Ureter (tissue), 1 donor: ENCODE measurements around the gene TP53BP2. TPM values are rescaled to one million over a fixed set of nuclear protein-coding genes. Genes with fewer than 3 reads are reported as not detected.
A peak's percentile ranks its signal among the peaks of the same experiment; 100 is the strongest.
"Not testable (repeated sequence)": the region's sequence is repeated elsewhere in the genome, so short reads cannot be mapped to it uniquely, and the experiment has no call there.

ENCODE experiments used
- DNase-seq: peaks from one replicate; pipeline ENCODE4 v3.0.0-alpha.2; 2020; ENCODE audit warnings: low spot score
- total RNA-seq: library from RNA; stranded (reverse); gene quantifications from one replicate; pipeline ENCODE4 v1.2.4, GENCODE V29; 2023
- donor health status: DM: yes; HTN: yes; CAD: no.

The TP53BP2 gene, protein sequence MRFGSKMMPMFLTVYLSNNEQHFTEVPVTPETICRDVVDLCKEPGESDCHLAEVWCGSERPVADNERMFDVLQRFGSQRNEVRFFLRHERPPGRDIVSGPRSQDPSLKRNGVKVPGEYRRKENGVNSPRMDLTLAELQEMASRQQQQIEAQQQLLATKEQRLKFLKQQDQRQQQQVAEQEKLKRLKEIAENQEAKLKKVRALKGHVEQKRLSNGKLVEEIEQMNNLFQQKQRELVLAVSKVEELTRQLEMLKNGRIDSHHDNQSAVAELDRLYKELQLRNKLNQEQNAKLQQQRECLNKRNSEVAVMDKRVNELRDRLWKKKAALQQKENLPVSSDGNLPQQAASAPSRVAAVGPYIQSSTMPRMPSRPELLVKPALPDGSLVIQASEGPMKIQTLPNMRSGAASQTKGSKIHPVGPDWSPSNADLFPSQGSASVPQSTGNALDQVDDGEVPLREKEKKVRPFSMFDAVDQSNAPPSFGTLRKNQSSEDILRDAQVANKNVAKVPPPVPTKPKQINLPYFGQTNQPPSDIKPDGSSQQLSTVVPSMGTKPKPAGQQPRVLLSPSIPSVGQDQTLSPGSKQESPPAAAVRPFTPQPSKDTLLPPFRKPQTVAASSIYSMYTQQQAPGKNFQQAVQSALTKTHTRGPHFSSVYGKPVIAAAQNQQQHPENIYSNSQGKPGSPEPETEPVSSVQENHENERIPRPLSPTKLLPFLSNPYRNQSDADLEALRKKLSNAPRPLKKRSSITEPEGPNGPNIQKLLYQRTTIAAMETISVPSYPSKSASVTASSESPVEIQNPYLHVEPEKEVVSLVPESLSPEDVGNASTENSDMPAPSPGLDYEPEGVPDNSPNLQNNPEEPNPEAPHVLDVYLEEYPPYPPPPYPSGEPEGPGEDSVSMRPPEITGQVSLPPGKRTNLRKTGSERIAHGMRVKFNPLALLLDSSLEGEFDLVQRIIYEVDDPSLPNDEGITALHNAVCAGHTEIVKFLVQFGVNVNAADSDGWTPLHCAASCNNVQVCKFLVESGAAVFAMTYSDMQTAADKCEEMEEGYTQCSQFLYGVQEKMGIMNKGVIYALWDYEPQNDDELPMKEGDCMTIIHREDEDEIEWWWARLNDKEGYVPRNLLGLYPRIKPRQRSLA
- total RNA-seq, result 34.6 TPM

DNA sequence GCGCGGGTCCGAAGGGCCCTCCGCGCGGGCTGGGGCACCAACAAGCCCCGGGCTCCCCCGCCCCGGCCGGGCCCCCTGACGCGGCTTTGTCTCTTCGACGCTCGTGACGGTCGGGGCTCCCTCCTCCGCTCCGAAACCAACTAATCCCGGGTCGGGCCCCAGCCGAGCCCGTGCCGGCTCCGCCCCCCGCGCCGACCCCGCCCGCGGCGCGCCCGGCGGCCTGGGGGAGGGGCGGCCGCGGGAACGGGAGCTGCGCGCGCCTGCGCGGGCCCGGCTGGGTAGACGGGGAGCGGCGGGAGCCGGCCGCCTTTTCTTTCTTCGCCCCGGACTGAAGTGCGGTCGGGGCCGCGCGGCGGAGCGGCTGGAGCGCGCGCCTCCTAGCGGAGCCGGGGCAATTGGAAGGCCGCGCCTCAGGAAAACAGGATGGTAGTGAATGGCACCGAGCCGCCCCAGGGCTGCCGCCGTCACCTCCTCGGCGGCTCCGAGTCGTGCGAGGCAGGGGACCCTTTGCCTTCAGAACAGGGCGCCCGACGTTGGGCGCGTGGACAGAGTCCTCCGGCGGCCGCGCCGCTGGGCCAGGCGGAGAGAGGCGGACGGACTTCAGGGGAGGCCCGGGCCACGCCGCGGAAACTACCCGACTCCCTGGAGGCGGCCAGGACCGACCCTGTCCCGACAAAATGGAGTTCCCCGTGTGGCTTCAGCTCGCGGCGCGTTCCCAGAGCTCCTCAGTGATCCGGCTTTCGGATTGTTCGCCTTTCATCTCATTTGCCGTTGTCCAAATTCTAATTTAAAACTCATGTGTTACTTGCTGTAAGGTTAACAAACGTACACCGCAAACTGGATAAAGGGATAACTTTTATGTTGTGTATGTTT, at the start of gene TP53BP2:
Gene TP53BP2 (minus strand): TSS at position 138 of the 873 bp plus-strand sequence. CDS start 267 bp downstream, outside the sequence.
- peak; percentile 89 for DNase-seq

DNA sequence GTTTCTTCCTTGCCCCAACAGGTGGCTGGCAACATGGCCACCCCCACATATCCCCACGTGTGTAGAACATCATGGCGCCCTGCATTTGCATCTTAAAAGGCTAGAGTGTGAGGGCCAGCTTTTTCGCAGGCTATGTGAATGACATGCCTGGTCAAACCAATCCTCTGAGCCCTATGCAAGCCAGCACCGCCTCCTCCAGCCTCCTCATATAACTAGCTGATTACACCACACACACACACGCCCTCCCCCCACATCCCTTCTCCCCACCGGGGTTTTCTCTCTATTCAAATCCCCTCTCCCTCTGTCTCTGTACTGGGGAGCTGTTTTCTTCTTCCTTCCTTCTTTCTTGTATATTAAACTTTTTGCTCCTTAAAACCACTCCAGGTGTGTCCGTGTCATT, 44.7 kb upstream of the TP53BP2 start:
- DNase-seq, result not testable (repeated sequence)

DNA sequence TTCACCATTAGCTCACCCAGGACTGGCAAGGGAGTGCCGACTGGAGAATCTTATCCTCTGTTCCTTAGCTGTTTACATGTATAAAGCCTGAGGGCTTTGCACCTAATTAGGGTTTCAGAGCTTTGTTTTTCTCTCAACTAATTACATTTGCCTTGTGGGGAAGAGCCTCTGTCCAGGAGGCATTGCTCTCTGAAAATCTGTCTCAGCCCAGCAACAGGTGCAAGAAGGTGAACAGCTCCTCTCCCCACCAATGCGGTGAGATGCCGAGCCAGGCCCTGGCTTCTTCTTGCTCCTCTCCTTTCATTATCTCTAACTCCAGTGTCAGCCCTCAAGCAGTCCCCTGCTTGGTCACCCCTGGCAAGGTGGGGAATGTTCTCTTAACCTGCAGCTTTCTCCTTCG, 43.6 kb upstream of the TP53BP2 start:
- DNase-seq, result not testable (repeated sequence)

DNA sequence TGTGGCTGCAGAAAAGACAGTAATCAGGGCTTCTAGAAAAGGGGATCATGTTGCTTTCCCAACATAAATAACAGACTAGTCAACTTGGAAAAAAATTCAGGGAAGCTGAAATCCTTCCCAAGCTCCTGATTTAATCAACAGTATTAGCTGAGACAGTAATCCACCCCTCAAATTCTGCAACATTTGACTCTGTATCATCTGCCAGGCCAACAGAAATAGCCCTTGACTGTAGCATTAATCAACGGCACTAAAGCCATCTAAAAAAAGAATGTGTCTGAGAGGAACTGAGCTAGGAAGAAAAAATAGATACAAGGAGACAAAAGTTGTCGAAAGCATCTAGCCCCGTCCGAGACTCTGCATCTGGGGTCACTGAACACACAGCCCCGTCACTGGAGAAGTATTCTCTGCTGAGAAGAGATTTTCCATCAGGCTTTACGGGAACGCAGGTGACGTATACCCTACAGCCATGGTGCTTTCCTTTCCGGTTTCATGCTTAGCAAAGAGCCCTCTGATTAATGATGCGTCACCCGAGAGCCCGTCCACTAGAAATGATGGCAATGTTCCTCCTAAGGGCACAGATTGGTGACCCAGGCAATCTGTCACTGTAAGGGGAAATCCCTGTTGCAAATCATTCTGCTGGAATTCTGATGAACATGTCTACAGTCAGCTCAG, 42.1 kb upstream of the TP53BP2 start:
- DNase-seq, result peak; percentile 64

DNA sequence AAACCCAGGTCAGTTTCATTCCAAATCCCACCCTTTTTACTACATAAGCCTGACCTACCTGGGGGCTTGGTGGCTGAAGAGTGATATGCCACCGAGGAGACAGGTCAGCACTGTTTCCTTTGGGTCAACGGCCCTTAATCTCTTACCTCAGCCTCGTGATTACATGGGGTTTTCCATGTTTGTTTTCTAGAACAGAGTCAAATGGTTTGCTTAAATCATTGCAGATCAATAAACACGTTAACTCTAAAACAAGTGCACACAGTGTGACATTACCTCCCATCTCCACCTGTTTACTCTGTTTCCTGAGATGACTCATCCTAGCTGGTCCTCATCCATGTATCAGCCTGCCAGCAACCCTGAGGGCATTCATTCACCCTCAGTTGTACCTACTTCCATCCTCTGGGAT, 40.8 kb upstream of the TP53BP2 start:
- no peak for DNase-seq

DNA sequence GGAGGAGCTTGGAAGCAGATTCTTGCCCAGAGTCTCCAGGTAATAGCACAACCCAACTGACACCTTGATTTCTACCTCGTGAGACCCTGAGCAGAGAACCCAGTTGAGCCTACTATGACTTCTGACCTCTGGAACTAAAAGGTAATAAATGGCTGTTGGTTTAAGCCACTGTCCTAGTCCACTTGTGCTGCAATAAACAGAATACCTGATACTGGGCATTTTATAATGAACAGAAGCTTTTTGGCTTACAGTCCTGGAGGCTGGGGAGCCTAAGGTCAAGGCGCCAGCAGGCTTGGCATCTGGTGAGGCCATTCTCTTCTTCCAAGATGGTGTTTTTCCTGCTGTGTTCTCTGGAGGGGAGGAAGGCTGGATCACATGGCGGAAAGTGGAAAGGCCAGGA, 39.9 kb upstream of the TP53BP2 start:
- DNase-seq, result no peak

DNA sequence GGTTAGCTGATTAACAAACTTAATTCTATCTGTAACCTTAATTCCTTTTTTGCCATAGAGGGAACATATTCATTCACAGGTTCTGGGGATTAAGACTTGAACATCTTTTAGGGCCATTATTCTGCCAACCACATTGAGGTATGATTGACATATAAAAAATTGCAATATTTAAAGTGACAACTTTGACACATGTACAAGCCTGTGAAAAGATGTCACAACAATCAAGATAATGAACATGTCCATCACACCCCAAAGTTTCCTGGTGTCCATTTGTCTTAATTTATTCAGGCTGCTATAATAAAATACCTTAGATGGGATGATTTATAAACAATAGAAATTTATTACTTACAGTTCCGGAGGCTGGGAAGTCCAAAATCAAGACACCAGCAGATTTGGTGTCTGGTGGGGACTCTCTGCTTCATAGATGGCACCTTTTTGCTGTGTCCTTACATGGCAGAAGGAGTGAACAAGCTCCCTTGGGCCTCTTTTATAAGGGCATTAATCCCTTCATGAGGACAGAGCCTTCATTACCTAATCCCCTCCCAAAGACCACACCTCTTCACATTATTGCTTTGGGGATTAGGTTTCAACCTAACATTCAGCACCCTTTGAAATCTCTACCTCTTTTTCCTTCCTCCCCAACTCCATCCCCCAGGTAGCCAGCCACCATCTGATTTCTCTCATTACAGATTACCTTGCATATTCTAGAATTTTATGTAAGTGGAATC, 33.0 kb upstream of the TP53BP2 start:
- DNase-seq, result no peak

DNA sequence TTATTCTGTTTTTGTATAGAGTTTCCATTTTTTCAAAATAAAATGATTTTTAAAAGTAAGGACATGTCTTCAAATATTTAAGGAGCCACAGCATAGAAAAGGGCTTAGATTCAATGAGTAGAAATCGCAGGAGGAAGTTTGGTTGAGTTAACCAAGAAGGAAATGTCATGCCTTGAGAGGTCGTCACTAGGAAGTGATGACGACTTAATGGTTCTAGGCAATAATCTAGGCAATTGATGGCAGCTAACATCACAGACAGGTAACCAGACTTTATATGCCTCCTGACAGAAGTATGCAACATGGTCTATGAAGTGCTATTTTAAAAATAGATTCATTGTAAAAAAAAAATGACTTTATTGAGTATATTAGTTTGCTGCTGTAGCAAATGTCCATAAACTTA, 32.1 kb upstream of the TP53BP2 start:
- no peak for DNase-seq

DNA sequence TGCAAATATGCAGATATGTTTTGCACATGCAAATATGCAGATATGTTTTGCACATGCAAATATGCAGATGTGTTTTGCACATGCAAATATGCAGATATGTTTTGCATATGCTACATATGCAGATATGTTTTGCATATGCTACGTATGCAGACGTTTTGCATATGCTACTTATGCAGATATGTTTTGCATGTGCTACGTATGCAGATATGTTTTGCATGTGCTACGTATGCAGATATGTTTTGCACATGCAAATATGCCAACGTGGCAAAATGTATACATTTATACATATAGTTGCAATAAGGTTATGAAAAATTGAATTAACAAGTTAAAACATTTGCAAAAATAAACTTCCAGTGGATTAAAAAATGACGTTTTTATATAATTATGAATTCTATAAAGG, 30.8 kb upstream of the TP53BP2 start:
- DNase-seq, result no peak

DNA sequence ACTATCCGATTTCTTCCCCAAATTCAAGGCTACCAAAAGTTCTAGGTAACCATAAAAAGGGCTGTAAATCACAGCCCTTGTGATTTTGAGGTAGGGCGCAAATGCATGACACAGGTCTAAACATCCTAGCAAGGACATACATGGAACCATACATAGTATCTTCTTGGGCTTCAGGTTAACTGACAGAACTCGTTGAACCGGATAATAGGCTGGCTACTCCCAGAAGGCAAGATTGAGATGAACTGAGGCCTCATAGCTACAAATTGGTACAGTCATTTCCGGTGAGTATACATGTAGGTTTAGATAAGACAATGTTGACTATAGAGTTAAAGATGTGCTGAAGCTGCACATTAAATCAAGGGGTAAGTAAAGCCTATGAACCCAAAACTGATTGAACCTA, 27.3 kb upstream of the TP53BP2 start:
- DNase-seq, result no peak

DNA sequence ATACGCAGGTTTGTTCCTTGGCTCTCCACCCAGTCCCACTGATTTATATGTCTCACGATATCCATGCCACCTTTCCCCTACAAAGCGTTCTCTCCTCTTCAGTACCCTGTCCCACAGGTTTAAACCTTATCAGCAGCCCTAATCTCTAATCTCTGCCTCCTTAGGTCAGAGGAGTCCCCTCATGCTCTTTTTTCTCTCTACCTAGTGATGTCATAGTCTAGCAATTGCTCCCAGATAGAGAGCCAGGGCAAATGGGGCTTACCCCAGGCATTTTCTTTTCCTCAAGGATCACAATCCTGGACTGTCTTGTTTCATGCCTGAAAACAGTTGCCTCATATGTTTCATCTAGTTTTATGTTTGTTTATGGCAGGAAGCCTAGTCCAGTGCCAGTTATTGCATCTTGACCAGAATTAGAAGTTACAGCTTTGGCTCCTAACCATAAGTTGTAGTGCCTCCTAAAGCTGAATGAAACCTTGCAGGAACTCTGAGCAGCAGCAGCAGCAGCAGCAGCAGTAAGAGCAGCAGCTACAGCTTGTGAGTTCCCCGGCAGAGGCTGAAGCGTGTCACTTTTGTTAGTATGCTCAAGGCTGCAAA, 26.7 kb upstream of the TP53BP2 start:
- no peak for DNase-seq

DNA sequence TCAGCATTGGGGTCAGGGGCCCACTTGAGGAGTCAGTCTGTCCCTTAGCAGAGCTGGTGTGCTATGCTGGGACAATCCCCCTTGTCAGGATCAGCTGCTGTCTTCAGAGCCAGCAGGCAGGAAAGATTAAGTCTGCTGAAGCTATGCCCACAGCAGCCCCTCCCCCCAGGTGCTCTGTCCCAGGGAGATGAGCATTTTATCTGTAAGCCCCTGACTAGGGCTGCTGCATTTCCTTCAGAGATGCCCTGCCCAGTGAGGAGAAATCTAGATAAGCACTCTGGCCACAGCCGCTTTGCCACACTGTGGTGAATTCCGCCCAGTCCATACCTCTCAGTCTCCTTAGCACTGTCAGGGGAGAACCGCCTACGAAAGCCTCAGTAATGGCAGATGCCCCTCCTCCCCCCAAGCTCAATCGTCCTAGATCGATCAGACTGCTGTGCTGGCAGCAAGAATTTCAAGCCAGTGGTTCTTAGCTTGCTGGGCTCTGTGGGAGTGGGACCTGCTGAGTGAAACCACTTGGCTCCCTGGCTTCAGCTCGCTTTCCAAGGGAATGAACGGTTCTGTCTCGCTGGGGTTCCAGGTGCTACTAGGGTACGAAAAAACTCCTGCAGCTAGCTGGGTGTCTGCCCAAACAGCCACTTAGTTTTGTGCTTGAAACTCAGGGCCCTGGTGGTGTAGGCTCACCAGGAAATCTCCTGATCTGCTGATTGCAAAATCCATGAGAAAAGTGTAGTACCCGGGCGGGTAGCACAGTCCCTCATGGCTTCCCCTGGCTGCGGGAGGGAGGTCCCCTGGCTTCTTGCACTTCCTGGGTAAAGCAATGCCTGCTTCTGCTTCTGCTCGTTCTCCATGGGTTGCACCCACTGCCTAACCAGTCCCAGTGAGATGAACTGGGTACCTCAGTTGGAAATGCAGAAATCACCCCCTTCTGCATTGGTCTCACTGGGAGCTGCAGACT, 25.1 kb upstream of the TP53BP2 start:
- no peak for DNase-seq

DNA sequence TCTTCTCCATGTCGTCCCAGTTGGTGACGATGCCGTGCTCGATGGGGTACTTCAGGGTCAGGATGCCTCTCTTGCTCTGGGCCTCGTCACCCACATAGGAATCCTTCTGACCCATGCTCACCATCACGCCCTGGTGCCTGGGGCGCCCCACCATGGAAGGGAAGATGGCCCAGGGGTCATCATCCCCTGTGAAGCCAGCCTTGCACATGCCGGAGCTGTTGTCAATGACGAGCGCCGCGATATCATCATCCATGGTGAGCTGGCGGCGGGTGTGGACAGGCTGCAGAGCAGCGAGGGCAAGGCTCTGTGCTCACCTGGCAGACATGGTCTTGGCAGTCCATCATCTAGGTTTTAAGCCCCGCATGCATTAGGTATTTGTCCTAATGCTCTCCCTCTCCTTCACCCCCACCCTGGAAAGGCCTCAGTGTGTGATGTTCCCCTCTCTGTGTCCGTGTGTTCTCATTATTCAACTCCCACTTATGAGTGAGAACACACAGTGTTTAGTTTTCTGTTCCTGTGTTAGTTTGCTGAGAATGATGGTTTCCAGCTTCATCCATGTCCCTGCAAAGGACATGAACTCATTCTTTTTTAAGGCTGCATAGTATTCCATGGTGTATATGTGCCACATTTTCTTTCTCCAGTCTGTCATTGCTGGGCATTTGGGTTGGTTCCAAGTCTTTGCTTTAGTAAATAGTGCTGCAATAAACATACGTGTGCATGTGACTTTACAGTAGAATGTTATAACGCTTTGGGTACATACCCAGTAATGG, 19.0 kb upstream of the TP53BP2 start:
- DNase-seq, result not testable (repeated sequence)

DNA sequence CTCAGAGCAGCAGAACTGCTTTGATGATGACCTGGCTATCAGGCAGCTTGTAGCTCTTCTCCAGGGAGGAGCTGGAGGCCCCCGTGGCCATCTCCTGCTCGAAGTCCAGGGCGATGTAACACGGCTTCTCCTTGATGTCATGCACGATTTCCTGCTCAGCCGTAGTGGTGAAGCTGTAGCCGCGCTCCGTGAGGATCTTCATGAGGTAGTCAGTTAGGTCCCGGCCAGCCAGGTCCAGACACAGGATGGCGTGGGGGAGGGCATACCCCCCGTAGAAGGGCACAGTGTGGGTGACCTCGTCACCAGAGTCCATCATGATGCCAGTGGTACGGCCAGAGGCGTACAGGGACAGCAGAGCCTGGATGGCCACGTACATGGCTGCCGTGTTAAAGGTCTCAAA, 18.3 kb upstream of the TP53BP2 start:
- no peak for DNase-seq

DNA sequence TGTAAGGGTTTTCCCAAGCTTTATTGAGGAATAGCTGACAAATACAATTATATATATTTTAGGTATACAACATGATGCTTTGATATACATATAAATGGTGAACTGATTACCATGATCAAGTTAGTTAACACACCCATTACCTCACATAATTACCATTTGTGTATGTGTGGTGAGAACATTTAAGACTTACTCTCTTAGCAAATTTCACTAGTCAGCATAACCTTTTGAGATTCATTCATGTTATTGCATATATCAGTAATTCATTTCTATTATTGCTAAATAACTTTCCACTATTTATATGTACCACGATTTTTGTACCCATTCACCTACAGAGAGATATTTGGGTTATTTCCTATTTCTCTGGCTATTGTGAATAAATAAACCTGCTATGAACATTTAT, 16.2 kb upstream of the TP53BP2 start:
- no peak for DNase-seq

DNA sequence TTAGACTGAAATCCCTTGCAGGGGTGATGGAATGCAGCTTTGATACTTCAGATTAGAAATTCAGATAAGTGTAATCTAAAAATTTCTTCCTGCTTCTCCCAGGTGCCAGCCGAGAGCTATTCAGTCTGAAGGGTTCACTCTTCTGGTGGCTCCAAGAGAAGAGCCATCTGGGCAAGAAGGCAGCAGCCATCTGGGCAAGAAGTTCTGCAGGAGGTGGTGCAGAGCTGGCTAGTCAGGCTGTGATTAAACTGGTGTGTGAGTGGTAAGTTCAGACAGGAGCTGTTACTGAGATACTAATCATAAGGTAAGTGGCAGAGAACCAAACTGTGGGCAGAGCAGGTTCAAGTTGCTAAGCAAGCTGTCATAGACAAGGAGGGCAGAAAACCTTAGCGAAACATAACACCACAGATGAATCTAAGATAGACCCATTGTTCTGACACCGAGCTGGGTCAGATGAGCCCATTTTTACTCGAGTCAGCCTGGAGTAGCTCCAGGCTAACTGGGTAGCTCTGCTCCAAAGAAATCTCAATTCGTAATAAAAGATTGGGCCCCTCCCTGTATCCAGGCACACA, 14.4 kb upstream of the TP53BP2 start:
- no peak for DNase-seq

DNA sequence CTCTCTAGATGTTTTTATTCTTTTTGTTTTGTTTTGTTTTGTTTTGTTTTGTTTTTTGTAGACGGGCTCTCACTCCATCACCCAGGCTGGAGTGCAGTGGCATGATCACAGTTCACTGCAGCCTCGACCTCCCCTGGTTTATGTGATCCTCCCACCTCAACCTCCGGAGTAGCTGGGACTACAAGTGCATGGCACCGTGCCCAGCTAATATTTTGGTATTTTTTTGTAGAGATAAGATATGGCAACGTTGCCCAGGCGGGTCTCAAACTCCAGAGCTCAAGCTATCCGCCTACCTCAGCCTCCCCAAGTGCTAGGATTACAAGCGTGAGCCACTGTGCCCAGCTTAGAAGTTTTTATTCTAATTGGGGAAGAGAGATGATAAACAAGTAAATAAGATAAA, 13.3 kb upstream of the TP53BP2 start:
- no peak for DNase-seq
